Measurements from ENCODE around the gene GORASP1.
"Not testable (repeated sequence)": the region's sequence is repeated elsewhere in the genome, so short reads cannot be mapped to it uniquely, and the experiment has no call there.

GORASP1 gene

DNA sequence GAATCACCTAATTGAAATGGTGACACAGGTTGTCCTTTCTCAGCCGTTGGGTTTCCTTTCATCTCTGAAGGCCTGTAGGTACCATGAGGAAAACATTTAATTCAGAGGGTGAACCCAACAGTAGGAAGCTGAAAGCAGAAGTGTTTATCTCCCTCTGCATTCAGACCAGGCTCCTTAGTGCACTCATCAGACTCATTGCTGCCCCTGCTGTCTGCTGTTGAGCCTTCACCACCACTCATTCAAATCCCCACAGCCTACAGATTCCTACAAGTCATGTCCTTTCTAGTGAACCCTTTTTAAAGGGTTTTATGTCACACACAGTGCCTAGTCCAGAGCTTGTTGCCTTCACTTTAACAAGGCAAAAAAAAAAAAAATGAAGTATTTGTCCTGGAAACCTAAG, 42.2 kb downstream of the GORASP1 start:
- DNase-seq (ENCODE audit: low read depth in 2 of 2) = no peak

- peak in 1 of 2 experiments; percentile 10 for DNase-seq (ENCODE audit: low read depth in 2 of 2)
Observed at GRCh38 chr3:39064646-39065045, 42.8 kb downstream of the GORASP1 start.

GRCh38 chr3:39063143-39063542, 44.3 kb downstream of the GORASP1 start:
- DNase-seq (ENCODE audit: low read depth in 2 of 2) = no peak

GRCh38 chr3:39062180-39062579, 45.2 kb downstream of the GORASP1 start:
- no peak for DNase-seq (ENCODE audit: low read depth in 2 of 2)

DNA sequence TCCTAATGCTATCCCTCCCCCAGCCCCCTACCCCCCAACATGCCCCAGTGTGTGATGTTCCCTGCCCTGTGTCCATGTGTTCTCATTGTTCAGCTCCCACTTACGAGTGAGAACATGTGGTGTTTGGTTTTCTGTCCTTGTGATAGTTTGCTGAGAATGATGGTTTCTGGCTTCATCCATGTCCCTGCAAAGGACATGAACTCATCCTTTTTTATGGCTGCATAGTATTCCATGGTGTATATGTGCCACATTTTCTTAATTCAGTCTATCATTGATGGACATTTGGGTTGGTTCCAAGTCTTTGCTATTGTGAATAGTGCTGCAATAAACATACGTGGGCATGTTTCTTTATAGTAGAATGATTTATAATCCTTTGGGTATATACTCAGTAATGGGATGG, 46.2 kb downstream of the GORASP1 start:
- DNase-seq (ENCODE audit: low read depth in 2 of 2) = not testable (repeated sequence)

- no peak for DNase-seq (ENCODE audit: low read depth in 2 of 2)
Observed at GRCh38 chr3:39056151-39056550, 51.3 kb downstream of the GORASP1 start.

DNA sequence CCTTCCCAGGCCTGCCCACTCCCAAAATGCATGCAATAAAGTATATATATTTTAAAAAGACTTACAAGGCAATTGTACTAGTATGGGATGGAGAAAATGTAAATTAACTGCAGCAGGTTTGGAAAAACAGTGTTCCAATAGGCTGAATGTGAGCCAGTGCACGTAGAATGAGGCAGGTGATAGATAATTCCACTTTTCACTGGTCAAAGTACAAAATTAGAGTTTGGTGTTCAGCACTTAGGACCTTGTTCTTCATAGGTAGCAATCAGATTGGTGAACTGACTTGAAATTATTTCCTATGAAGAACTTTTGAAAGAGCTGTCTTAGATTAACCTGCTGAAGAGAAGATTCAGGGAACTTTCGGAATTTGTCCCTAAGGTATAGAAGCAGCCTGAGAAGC, 53.7 kb downstream of the GORASP1 start:
- DNase-seq (ENCODE audit: low read depth in 2 of 2) = no peak

GRCh38 chr3:39052583-39052982, 54.8 kb downstream of the GORASP1 start:
- no peak for DNase-seq (ENCODE audit: low read depth in 2 of 2)

DNA sequence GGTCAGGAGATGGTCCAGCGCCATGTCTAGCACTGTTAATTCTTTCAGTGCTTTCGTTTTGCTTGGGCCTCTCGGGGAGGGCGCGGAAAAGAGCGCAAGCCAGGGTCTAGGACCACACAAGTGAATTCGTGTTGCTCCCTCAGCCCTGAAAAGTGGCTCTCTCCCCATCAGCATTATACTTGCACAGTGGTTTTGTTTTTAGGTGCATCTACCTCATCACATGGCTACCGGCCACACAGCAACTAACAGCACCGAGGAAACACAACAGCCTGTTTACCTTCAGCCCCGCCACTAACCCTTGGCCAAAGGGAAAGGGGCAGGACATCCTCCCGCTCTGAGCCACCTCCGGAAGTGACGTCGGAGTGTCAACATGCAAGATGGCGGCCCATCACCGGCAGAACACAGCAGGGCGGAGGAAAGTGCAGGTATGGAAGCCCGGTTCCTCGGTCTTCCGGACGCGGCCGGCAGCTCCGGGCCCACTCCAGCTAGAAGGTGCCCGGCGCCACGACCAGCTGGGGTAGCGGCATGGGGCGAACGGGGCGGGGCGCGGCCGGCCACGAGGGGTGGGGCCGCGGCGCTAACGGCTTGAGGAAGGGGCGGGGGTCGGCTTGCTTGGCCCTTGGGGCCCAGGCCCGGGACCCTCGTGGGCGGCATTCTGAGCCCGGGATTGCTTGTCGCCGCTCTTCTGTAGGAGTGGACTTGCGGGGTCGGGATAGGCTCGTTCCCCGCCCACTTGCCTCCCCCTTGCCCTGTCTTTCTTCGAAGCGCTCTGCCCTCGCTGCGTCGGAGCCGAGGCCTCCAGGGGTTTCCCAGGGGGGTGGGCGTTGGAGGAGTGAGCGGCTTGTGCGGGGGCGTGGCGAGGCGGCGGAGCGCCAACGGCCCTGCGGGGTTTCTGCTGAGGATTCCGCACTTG, 55.5 kb downstream of the GORASP1 start, which contains the start of the genes SCN11A and WDR48:
Gene SCN11A, minus strand, starts transcription at position 296 of the 913 bp plus-strand sequence. CDS start 101,582 bp downstream, outside the sequence.
Gene WDR48, plus strand, starts transcription at position 368 of the 913 bp plus-strand sequence. Its CDS starts 10 bp downstream, at position 378.
- peak; percentile 70 to 75 for DNase-seq (ENCODE audit: low read depth in 2 of 2)

GRCh38 chr3:39050029-39050428, 57.4 kb downstream of the GORASP1 start:
- DNase-seq (ENCODE audit: low read depth in 2 of 2) = no peak
